Panc1 (cell line): ENCODE data around the gene KRTAP10-11.

ENCODE experiments used
- CTCF ChIP-seq: fragments of 450-650 bp; IDR thresholded peaks from 2 replicates; pipeline ENCODE4 v1.5.1; 2017; ENCODE audit warnings: mild to moderate bottlenecking
- POLR2AphosphoS5 ChIP-seq: IDR thresholded peaks from 2 replicates; pipeline ENCODE4 v1.6.1; 2012; ENCODE audit warnings: mild to moderate bottlenecking, low read depth, low read length, moderate library complexity
- TCF7L2 ChIP-seq: IDR thresholded peaks from 2 replicates; pipeline ENCODE4 v1.6.1; 2011; ENCODE audit warnings: mild to moderate bottlenecking, low read depth, low read length, inconsistent platforms
- TF ChIP-seq, protein P1 (sequence below), 2 experiments: IDR thresholded peaks; 2 replicates each; pipeline ENCODE4 v1.6.1; 2011 to 2012; ENCODE audit warnings: low read depth in 2 of 2, control low read depth in 1 of 2, low read length in 1 of 2, mild to moderate bottlenecking in 1 of 2, moderate library complexity in 1 of 2; ENCODE audit not compliant: insufficient read depth in 1 of 2

DNA sequence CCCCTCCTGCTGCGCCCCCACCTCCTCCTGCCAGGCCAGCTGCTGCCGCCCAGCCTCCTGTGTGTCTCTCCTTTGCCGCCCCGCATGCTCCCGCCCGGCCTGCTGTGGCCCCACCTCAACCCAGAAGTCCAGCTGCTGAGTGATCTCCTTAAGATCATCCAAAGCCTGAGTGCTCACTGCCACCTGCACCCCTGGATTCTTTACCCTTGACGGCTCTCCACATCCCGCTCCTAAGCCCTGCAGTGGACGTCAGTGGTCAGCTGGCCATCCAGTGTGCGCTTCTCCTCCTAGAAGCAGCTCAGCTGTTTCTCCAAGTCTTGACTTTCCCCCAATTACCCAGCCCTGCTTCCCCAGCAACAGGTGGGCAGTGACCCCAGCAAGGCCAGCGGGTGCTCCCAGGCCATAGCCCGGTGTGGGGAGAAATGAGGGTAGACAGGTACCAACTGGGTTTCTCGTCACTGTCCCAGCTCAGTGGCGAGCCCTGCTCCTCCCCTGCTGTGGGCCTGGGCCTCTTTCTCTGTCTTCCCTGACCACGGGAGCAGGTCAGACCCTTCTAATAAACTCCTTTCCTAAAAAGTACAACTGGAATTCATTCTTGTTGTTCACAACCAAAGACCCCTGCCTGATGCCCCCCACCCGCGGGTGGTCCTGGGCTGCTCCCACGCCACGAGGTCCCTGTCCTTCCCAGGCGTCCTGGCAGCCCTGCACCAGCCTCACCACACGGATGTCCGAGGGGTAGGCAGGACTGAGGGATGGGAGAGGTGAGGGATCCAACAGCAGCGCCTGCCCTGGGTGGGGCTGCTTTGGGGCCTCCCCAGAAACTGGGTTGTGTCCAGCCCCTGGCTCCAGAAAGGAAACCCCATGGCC is 44.4 kb upstream of the KRTAP10-11 start:
- TF ChIP-seq CTCF = no peak
- TF ChIP-seq, protein P1, sequence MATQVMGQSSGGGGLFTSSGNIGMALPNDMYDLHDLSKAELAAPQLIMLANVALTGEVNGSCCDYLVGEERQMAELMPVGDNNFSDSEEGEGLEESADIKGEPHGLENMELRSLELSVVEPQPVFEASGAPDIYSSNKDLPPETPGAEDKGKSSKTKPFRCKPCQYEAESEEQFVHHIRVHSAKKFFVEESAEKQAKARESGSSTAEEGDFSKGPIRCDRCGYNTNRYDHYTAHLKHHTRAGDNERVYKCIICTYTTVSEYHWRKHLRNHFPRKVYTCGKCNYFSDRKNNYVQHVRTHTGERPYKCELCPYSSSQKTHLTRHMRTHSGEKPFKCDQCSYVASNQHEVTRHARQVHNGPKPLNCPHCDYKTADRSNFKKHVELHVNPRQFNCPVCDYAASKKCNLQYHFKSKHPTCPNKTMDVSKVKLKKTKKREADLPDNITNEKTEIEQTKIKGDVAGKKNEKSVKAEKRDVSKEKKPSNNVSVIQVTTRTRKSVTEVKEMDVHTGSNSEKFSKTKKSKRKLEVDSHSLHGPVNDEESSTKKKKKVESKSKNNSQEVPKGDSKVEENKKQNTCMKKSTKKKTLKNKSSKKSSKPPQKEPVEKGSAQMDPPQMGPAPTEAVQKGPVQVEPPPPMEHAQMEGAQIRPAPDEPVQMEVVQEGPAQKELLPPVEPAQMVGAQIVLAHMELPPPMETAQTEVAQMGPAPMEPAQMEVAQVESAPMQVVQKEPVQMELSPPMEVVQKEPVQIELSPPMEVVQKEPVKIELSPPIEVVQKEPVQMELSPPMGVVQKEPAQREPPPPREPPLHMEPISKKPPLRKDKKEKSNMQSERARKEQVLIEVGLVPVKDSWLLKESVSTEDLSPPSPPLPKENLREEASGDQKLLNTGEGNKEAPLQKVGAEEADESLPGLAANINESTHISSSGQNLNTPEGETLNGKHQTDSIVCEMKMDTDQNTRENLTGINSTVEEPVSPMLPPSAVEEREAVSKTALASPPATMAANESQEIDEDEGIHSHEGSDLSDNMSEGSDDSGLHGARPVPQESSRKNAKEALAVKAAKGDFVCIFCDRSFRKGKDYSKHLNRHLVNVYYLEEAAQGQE (IDR thresholded peaks at IDR 0.05; ENCODE audit: insufficient read depth in 1 of 2, low read depth in 2 of 2, low read length in 1 of 2) = no peak
- no peak for TF ChIP-seq POLR2AphosphoS5
- no peak for TF ChIP-seq TCF7L2
